HG02678 (cell line): ENCODE measurements around the gene STS.
"Not testable (repeated sequence)": the region's sequence is repeated elsewhere in the genome, so short reads cannot be mapped to it uniquely, and the experiment has no call there.

Source experiments
- ATAC-seq: cut with Tn5 transposase; IDR thresholded peaks from one replicate; pipeline ENCODE4 v1.9.1; 2021; ENCODE audit warnings: mild to moderate bottlenecking, moderate library complexity; ENCODE audit not compliant: unreplicated experiment

The STS gene

DNA sequence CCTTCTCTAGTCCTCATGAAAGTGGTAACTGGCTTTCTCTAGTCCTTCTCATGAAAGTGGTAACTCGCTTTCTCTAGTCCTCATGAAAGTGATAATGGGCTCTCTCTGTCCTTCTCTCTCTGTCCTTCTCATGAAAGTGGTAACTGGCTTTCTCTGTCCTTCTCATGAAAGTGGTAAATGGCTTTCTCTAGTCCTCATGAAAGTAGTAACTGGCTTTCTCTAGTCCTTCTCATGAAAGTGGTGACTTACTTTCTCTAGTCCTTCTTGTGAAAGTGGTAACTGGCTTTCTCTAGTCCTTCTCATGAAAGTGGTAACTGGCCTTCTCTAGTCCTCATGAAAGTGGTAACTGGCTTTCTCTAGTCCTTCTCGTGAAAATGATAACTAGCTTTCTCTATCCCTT lies 31.3 kb downstream of the STS start:
- not testable (repeated sequence) for ATAC-seq

DNA sequence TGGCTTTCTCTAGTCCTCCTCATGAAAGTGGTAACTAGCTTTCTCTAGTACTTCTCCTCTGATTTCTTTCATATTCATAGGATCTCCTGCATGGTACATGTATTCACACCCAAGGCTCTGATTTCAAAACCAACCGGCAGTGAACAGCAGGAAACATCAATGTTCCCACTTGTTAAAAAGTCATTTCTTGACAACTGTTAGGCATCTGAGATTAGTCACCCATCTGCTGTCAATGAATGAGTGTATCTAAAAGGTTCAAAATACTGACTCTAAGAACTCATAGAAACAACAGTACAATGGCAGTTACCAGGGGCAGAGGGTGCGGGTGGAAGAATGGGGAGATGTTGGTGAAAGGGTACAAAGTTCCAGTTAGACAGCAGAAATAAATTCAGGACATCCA lies 31.9 kb downstream of the STS start:
- ATAC-seq: no peak

DNA sequence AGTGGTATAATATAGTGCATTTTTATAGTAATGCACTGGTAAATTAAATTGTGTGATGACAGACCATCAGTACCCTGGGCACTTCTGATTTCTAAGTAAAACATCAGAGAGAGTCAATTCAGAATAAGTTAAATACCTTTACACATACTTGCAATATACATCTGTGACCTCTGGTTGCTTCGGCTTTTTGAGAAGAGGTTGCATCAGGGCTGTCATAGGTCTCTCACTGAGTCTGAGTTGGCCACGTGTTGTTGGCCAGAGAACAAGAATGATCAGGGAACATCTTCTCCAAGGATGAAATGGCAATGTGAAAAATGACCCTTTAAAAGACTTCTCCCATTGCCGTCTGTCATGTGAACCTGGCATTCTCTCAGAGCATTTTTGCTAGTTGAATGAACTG lies 37.3 kb downstream of the STS start:
- no peak for ATAC-seq

- no peak for ATAC-seq
Observed at GRCh38 chrX:7188672-7189071, 41.2 kb downstream of the STS start.

DNA sequence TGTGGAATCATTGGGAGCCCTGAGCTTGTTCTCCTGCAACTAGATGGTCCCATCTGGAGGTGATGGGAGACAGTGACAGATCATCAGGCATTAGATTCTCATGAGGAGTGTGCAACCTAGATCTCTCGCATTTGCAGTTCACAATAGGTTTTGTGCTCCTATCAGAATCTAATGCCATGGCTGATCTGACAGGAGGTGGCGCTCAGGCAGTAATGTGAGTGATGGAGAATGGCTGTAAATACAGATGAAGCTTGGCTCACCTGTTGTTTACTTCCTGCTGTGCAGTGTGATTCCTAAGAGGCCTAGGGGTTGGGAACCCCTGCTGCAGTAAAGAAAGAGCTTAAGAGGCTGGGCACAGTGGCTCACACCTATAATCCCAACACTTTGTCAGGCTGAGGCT lies 42.6 kb downstream of the STS start:
- ATAC-seq: no peak

- no peak for ATAC-seq
Observed at GRCh38 chrX:7191681-7192110, 44.2 kb downstream of the STS start.

- ATAC-seq: no peak
Observed at GRCh38 chrX:7192871-7193270, 45.4 kb downstream of the STS start.

- ATAC-seq: no peak
Observed at GRCh38 chrX:7194606-7195005, 47.1 kb downstream of the STS start.
